ENCODE measurements around the gene GPR107.

Gene GPR107

DNA sequence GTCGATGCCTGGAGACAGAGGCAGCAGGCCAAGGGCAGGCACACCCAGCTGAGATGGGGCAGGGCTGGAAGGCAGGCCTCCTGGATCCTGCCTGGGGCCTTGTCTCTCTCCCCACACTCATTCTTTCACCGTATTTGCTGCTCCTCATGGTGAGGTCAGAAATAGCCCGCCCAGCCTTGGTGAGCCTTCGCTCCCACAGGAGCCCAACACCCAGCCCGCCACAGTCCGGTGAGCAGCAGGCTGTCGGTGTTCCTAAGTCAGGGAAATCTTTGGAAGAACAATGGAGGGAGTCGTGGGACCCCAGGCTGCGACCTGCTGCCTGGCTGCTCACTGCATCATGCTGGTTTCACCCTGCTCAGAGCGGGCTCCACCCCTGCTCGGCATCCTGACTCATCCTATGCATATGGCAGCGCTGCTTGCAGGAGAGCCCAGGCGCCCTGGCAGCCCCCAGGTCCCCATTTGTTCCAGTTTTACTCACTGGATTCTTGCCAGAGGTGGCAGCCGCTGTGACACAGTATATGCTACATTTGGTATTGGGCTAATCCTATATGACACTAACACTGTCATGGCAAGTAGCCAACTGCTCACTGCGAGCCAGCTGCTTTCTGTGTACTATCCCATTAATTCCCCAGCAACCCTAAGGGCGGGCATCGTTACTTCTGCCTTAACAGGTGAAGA is 65.3 kb downstream of the GPR107 start:
- H3K27me3 Mint-ChIP-seq (ENCODE audit: low read depth): no peaks in the 10 kb centered on the region
- peak overlapping the region in 1 of 3 experiments; percentile 16 for H3K4me3 Mint-ChIP-seq
- TF ChIP-seq, protein P1, sequence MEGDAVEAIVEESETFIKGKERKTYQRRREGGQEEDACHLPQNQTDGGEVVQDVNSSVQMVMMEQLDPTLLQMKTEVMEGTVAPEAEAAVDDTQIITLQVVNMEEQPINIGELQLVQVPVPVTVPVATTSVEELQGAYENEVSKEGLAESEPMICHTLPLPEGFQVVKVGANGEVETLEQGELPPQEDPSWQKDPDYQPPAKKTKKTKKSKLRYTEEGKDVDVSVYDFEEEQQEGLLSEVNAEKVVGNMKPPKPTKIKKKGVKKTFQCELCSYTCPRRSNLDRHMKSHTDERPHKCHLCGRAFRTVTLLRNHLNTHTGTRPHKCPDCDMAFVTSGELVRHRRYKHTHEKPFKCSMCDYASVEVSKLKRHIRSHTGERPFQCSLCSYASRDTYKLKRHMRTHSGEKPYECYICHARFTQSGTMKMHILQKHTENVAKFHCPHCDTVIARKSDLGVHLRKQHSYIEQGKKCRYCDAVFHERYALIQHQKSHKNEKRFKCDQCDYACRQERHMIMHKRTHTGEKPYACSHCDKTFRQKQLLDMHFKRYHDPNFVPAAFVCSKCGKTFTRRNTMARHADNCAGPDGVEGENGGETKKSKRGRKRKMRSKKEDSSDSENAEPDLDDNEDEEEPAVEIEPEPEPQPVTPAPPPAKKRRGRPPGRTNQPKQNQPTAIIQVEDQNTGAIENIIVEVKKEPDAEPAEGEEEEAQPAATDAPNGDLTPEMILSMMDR (IDR thresholded peaks at IDR 0.05; ENCODE audit: unreplicated experiment in 3 of 3): no peak
- peaks cover 33% of the 10 kb centered on the region for H3K36me3 Mint-ChIP-seq (ENCODE audit: low read depth)
- peaks cover 65% of the 10 kb centered on the region for H3K4me1 Mint-ChIP-seq
- peak overlapping the region; percentile 89 to 94 (median 94) for H3K27ac Mint-ChIP-seq
- no peaks in the 10 kb centered on the region for H3K9me3 Mint-ChIP-seq

DNA sequence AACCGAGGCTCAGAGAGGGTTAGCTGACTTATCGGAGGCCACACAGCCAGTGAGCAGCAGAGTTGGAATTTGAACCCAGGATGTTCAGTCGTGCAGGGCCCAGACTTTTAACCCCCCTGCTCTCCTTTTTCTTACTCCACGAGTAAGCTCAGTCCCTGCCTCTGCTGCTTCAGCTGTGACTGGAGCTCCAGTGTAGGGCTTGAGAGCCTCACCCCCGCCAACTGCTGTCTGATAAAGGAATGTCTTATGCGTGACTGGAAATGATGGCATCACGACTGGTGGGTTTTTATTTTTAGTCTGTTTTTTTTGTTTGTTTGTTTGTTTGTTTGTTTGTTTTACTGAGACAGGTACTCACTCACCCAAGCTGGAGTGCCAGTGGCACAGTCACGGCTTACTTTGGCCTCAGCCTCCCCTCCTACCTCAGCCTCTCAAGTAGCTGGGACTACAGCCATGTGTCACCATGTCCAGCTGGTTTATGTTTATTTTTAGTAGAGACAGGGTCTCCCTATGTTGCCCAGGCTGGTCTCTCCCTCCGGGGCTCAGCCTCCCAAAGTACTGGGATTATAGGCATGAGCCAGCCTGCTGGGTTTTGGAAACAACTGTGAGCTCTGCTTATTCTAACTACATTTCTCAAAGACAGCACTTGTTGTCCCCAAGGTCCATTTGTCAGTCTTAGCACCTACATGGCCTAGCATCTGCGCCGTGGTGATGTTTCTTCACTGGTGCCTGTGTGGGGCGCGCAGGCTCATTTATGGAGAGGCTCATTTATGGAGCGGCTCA is 66.0 kb downstream of the GPR107 start:
- Mint-ChIP-seq H3K27me3 (ENCODE audit: low read depth) (no peaks in the 10 kb centered on the region), H3K4me3 (peak overlapping the region in 2 of 3 experiments; percentile 11 to 16), H3K9me3 (no peaks in the 10 kb centered on the region), H3K27ac (peak overlapping the region; percentile 89 to 94 (median 94)), H3K4me1 (peaks cover 72% of the 10 kb centered on the region), H3K36me3 (ENCODE audit: low read depth) (peaks cover 37% of the 10 kb centered on the region)
- TF ChIP-seq, protein P1 (IDR thresholded peaks at IDR 0.05; ENCODE audit: unreplicated experiment in 3 of 3): no peak

DNA sequence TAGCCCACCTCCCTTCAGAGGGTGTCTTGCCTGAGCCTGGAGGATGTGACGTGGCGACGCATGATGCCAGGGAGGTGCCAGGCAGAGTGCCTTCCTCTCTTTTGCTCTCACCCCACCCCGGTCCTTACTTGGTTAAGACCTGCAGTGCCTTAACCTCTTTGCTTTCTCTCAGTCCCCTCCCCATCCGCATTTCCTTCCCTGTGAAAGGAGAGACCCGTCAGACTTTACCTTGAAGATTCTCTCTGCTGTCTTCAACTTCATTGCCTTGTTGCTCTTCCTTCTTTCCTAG is 66.5 kb downstream of the GPR107 start:
- no peaks in the 10 kb centered on the region for H3K9me3 Mint-ChIP-seq
- H3K4me1 Mint-ChIP-seq: peaks cover 75% of the 10 kb centered on the region
- H3K4me3 Mint-ChIP-seq: peak overlapping the region in 1 of 3 experiments; percentile 1
- TF ChIP-seq, protein P1 (IDR thresholded peaks at IDR 0.05; ENCODE audit: unreplicated experiment in 3 of 3): no peak
- peak overlapping the region; percentile 14 to 89 (median 57) for H3K27ac Mint-ChIP-seq
- peaks cover 32% of the 10 kb centered on the region for H3K36me3 Mint-ChIP-seq (ENCODE audit: low read depth)
- no peaks in the 10 kb centered on the region for H3K27me3 Mint-ChIP-seq (ENCODE audit: low read depth)

DNA sequence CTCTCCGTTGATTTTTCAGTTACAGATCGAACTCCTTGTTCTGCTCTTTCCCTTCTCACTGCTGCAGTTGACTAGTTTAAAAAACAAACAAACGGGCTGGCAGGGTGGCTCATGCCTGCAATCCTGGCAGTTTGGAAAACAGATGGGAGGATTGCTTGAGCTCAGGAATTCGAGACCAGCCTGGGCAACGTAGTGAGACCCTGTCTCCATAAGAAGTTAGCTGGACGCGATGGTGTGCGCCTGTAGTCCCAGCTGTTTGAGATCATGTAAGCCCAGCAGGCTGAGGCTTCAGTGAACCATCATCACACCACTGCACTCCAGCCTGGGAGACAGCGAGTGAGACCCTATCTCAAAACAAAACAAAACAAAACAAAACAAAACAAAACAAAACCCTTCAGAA is 67.1 kb downstream of the GPR107 start:
- H3K4me3 Mint-ChIP-seq: no peak overlapping the region
- H3K4me1 Mint-ChIP-seq: peaks cover 73% of the 10 kb centered on the region
- no peaks in the 10 kb centered on the region for H3K27me3 Mint-ChIP-seq (ENCODE audit: low read depth)
- TF ChIP-seq, protein P1 (IDR thresholded peaks at IDR 0.05; ENCODE audit: unreplicated experiment in 3 of 3): no peak
- H3K9me3 Mint-ChIP-seq: no peaks in the 10 kb centered on the region
- H3K36me3 Mint-ChIP-seq (ENCODE audit: low read depth): peaks cover 30% of the 10 kb centered on the region
- H3K27ac Mint-ChIP-seq: peak overlapping the region; percentile 14 to 89 (median 57)

DNA sequence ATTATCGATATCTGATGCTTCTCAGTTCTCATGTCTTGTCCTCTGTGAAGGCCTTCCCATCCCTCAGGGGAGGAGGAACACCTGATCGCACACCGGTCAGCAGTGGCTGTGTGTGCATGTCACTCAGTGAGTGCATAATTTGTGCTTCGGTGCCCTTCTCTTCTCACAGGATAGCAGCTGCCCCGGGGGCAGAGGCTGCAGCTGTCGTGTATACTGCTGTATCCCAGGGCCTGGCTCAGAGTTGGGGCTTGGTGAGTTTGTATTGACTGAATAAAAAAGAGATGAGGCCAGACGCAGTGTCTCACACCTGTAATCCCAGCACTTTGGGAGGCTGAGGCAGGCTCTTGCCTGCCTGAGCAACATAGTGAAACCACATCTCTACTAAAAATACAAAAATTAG is 68.8 kb downstream of the GPR107 start:
- no peak overlapping the region for H3K4me3 Mint-ChIP-seq
- no peaks in the 10 kb centered on the region for H3K9me3 Mint-ChIP-seq
- TF ChIP-seq, protein P1 (IDR thresholded peaks at IDR 0.05; ENCODE audit: unreplicated experiment in 3 of 3): no peak
- H3K27me3 Mint-ChIP-seq (ENCODE audit: low read depth): no peaks in the 10 kb centered on the region
- H3K36me3 Mint-ChIP-seq (ENCODE audit: low read depth): peaks cover 35% of the 10 kb centered on the region
- H3K27ac Mint-ChIP-seq: peak overlapping the region in 2 of 3 experiments; percentile 58 to 69
- H3K4me1 Mint-ChIP-seq: peaks cover 71% of the 10 kb centered on the region

All from nephron (organoid).